Mammary epithelial cell (primary cell): ENCODE results near the gene NADK2.

Experiments used
- EZH2 ChIP-seq: IDR thresholded peaks from 2 replicates; pipeline ENCODE4 v1.6.1; 2012; ENCODE audit warnings: low read length, inconsistent platforms, borderline replicate concordance
- TF ChIP-seq, protein P1 (sequence below), 2 donors: IDR thresholded peaks in 1 of 2; conservative IDR thresholded peaks in 1 of 2; 2 replicates each; pipeline ENCODE4 v1.5.1; 2011 to 2012; ENCODE audit warnings: inconsistent platforms in 2 of 2, low read length in 2 of 2, mild to moderate bottlenecking in 2 of 2, control low read depth in 1 of 2, low read depth in 1 of 2; ENCODE audit not compliant: insufficient read depth in 1 of 2; ENCODE audit errors: extremely low read depth in 1 of 2

DNA sequence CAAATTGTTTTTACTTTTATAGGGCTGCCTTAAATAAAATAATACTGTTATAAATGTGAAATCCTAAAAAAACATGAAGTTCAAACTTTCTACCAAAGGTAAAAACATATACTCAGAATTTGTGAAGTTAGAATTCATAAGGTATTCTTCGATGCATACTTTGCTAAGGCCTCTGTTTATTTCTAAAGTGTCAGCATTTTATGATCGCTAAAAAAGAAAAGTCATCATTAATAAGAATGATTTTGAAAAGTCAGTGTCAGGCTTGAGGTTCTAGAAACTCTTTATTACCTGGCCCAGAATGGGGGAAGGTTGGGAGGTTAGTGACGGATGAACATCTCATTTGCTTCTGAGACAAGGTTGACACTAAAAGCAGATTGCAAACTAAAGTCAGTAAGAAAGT lies 26.2 kb upstream of the NADK2 start:
- TF ChIP-seq, protein P1, sequence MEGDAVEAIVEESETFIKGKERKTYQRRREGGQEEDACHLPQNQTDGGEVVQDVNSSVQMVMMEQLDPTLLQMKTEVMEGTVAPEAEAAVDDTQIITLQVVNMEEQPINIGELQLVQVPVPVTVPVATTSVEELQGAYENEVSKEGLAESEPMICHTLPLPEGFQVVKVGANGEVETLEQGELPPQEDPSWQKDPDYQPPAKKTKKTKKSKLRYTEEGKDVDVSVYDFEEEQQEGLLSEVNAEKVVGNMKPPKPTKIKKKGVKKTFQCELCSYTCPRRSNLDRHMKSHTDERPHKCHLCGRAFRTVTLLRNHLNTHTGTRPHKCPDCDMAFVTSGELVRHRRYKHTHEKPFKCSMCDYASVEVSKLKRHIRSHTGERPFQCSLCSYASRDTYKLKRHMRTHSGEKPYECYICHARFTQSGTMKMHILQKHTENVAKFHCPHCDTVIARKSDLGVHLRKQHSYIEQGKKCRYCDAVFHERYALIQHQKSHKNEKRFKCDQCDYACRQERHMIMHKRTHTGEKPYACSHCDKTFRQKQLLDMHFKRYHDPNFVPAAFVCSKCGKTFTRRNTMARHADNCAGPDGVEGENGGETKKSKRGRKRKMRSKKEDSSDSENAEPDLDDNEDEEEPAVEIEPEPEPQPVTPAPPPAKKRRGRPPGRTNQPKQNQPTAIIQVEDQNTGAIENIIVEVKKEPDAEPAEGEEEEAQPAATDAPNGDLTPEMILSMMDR (conservative IDR thresholded peaks at IDR 0.05 in 1 of 2, IDR thresholded peaks at IDR 0.05 in 1 of 2; ENCODE audit: extremely low read depth in 1 of 2, insufficient read depth in 1 of 2, low read depth in 1 of 2, low read length in 2 of 2), result no peak
- TF ChIP-seq EZH2, result no peak
